Gastroesophageal sphincter (tissue), 4 donors: ENCODE results near the gene TP53BP1. TPM values are rescaled to one million over a fixed set of nuclear protein-coding genes. Genes with fewer than 3 reads are reported as not detected.

ENCODE experiments used
- ATAC-seq: fragments of 150-250 bp; one replicate; pipeline ENCODE4 v1.9.1; 2016; ENCODE audit warnings: mild to moderate bottlenecking, moderate library complexity
- H3K27ac ChIP-seq, 4 donors: fragments of 200-600 bp; sonication (generic) in 3 of 4; 1 replicate in 3 of 4; 2 replicates in 1 of 4; pipeline ENCODE4 v1.5.1; 2016 to 2019
- H3K27me3 ChIP-seq: fragments of 200-600 bp; sonication (generic); one replicate; pipeline ENCODE4 v1.5.1; 2019
- H3K36me3 ChIP-seq, 2 donors: fragments of 200-600 bp; sonication (generic); one replicate each; pipeline ENCODE4 v1.5.1; 2019; ENCODE audit warnings: control low read depth in 1 of 2
- H3K4me1 ChIP-seq, 3 donors: fragments of 200-600 bp; sonication (generic); 1 replicate in 2 of 3; 2 replicates in 1 of 3; pipeline ENCODE4 v1.5.1; 2016 to 2019; ENCODE audit warnings: control low read depth in 2 of 3
- H3K4me3 ChIP-seq, 2 donors: fragments of 200-600 bp; sonication (generic); one replicate each; pipeline ENCODE4 v1.5.1; 2019; ENCODE audit warnings: mild to moderate bottlenecking in 1 of 2, moderate library complexity in 1 of 2
- H3K9me3 ChIP-seq, 3 donors: fragments of 200-600 bp; sonication (generic); one replicate each; pipeline ENCODE4 v1.5.1; 2017 to 2019; ENCODE audit warnings: control low read depth in 2 of 3
- EP300 ChIP-seq: sonication (generic); formaldehyde crosslinking; IDR thresholded peaks from one replicate; pipeline ENCODE4 v1.6.1; 2017; ENCODE audit warnings: antibody characterized with exemption, mild to moderate bottlenecking
- POLR2A ChIP-seq, 2 donors: fragments of 450-650 bp; IDR thresholded peaks; one replicate each; pipeline ENCODE4 v1.6.1; 2017; ENCODE audit warnings: antibody characterized with exemption in 2 of 2, mild to moderate bottlenecking in 2 of 2, moderate library complexity in 1 of 2
- POLR2AphosphoS5 ChIP-seq: sonication (generic); formaldehyde crosslinking; IDR thresholded peaks from one replicate; pipeline ENCODE4 v1.6.1; 2017; ENCODE audit warnings: antibody characterized with exemption
- WGBS, 2 donors: methylation state at CpG; one replicate each; pipeline ENCODE4 v1.1.5; 2018; ENCODE audit warnings: low coverage in 1 of 2; 5-methylcytosine and 5-hydroxymethylcytosine counted together
- total RNA-seq, 4 donors: library from RNA; depleted of rRNA; stranded (reverse); fragments of >200 nt; gene quantifications; one replicate each; pipeline ENCODE4 v1.1.0, GENCODE V29; 2016
- TF ChIP-seq, protein P1 (sequence below), 4 experiments: fragments of 200-600 bp in 2 of 4; fragments of 450-650 bp in 2 of 4; sonication (generic) in 1 of 4; IDR thresholded peaks; one replicate each; pipeline ENCODE4 v1.5.1; 2017 to 2019; ENCODE audit warnings: antibody characterized with exemption in 4 of 4, mild to moderate bottlenecking in 2 of 4, moderate library complexity in 2 of 4

The TP53BP1 gene
- total RNA-seq, 4 donors from 2014 or later: 21.8 to 40.2 (median 33.5) TPM

DNA sequence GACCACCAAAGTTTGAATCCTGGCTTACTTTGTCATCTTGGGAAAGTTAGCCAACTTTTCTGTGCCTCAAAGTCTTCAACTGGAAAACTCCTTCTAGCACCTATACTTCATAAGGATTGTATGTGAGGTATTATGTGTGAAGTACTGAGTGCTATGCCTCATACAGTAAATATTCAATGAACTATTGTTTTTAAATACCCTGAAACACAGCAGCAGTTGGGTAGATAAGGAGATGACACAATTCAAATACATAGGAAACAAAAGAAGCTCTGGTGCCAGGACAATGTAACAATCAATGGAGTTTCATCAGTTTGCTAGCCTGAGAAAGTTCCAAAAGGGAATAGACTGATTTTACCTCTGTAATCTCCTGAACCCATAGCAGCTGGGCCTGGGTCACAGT, 78.8 kb downstream of the TP53BP1 start:
- no peak overlapping the region for H3K4me3 ChIP-seq
- H3K27ac ChIP-seq: no peak overlapping the region
- H3K27me3 ChIP-seq: no peaks in the 10 kb centered on the region
- peaks cover 3 to 99% of the 10 kb centered on the region in 2 donors for H3K36me3 ChIP-seq
- no peak for TF ChIP-seq POLR2AphosphoS5
- TF ChIP-seq, protein P1, sequence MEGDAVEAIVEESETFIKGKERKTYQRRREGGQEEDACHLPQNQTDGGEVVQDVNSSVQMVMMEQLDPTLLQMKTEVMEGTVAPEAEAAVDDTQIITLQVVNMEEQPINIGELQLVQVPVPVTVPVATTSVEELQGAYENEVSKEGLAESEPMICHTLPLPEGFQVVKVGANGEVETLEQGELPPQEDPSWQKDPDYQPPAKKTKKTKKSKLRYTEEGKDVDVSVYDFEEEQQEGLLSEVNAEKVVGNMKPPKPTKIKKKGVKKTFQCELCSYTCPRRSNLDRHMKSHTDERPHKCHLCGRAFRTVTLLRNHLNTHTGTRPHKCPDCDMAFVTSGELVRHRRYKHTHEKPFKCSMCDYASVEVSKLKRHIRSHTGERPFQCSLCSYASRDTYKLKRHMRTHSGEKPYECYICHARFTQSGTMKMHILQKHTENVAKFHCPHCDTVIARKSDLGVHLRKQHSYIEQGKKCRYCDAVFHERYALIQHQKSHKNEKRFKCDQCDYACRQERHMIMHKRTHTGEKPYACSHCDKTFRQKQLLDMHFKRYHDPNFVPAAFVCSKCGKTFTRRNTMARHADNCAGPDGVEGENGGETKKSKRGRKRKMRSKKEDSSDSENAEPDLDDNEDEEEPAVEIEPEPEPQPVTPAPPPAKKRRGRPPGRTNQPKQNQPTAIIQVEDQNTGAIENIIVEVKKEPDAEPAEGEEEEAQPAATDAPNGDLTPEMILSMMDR (IDR thresholded peaks at IDR 0.05): no peak
- TF ChIP-seq POLR2A (IDR thresholded peaks at IDR 0.05): no peak
- no peak for TF ChIP-seq EP300
- no peak for ATAC-seq
- H3K9me3 ChIP-seq: no peaks in the 10 kb centered on the region
- H3K4me1 ChIP-seq: no peaks in the 10 kb centered on the region

DNA sequence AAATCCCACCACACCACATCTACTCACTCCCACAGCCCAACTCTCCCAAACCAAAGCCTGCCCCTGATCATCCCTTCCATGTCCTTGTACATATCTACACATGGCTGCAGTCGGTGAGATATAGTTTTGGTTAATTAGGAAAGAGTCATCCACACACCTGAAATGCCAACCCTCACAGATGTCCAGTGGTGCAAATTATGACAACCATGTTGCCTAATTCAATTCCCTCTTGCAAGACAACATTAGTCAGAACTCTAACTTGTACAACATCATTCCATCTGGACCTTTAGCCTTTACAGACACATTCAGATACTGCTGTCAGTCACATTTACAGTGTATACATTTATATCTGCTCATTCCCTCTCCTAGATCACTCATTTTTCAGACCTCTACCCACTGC, 80.9 kb downstream of the TP53BP1 start:
- Histone ChIP-seq H3K4me3 (no peak overlapping the region), H3K9me3 (no peaks in the 10 kb centered on the region), H3K27ac (no peak overlapping the region), H3K27me3 (no peaks in the 10 kb centered on the region), H3K4me1 (no peaks in the 10 kb centered on the region), H3K36me3 (peaks cover 3 to 100% of the 10 kb centered on the region in 2 donors)
- TF ChIP-seq EP300 (no peak), POLR2AphosphoS5 (no peak), POLR2A (IDR thresholded peaks at IDR 0.05) (no peak)
- TF ChIP-seq, protein P1 (IDR thresholded peaks at IDR 0.05): no peak
- no peak for ATAC-seq
- 100% methylated on average over 1 of the region's 1 CpG; no CpG with 5 or more reads in 1 of the 2 donors for WGBS, 2 donors

DNA sequence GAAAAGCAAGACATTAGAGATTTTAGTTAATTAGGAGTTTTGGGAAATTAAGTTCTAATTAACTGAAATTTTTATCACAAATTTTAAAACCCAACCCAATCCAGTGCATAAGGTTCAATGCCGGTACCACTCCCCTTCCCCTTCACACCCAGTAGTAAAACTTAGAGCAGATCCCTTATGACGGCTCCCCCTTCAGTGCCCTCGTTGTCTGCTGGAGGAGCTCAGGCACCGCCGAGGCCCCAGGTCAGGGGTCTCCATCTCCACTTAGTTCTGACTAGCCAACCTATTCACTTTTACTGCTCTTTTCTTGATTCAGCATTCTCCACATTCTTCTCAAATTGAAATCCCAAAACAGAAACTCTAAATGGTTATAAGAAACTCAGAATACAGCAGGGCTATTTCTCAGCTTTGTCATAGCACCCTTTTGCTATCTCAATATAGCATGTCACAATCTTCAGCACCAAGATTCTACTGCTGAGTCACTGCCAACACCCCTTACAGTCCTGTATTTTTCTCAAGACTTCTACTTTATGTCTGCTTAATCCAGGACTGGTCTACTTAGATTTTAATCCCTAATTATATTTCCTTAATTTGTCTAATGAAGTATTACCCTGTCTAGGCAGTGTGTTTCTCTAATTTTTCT, 82.3 kb downstream of the TP53BP1 start:
- H3K27me3 ChIP-seq: no peaks in the 10 kb centered on the region
- H3K27ac ChIP-seq: no peak overlapping the region
- peaks cover 3 to 100% of the 10 kb centered on the region in 2 donors for H3K36me3 ChIP-seq
- 77 to 85% methylated on average over 5 of the region's 5 CpGs for WGBS, 2 donors
- no peak overlapping the region for H3K4me3 ChIP-seq
- TF ChIP-seq, protein P1 (IDR thresholded peaks at IDR 0.05): no peak
- TF ChIP-seq POLR2AphosphoS5: no peak
- no peak for TF ChIP-seq EP300
- no peak for TF ChIP-seq POLR2A (IDR thresholded peaks at IDR 0.05)
- no peaks in the 10 kb centered on the region for H3K4me1 ChIP-seq
- H3K9me3 ChIP-seq: no peaks in the 10 kb centered on the region
- ATAC-seq: no peak

DNA sequence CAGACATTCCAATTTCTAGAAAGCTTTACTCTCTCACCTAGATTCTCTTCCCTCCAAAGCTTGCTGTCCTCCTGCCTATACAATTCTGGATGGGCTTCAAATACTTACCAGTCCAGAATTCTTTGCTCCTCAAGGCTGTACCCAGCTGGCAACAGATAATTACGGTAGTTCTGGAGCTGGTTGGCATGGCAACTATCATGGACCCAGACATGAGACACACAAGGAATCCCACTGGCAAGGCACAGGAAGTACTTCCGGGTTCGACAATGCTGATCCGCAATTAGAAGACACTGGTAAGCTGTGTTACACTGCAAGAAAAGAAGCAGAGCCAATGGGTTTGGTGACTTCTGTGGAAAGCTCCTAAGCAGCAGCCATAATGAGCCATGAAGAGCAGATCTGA, 84.2 kb downstream of the TP53BP1 start:
- no peaks in the 10 kb centered on the region for H3K27me3 ChIP-seq
- no peaks in the 10 kb centered on the region for H3K9me3 ChIP-seq
- no peaks in the 10 kb centered on the region for H3K4me1 ChIP-seq
- 80 to 90% methylated on average over 3 to 4 of the region's 4 CpGs for WGBS, 2 donors
- no peak overlapping the region for H3K4me3 ChIP-seq
- peaks cover 3 to 100% of the 10 kb centered on the region in 2 donors for H3K36me3 ChIP-seq
- no peak overlapping the region for H3K27ac ChIP-seq
- no peak for TF ChIP-seq EP300
- no peak for ATAC-seq

DNA sequence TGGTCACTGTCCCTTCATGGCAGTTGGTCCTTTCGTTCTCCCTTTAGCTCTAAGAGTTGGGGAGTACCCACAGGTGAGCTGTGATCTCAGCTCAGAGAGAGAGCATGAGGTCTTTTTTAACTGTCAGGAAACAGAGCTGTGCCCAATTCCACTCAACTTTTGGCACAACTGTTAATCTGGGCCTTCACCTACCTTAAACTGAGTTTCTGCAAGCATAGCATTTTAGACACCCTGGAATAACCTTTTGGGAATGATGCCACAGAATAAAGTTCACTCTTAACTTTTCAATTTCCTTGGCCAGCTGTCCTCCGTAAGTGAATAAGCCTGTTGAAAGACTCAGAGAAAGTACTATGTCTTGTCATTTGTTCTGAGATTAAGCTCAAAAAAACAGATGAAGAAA, 86.1 kb downstream of the TP53BP1 start:
- Histone ChIP-seq H3K4me1 (no peaks in the 10 kb centered on the region), H3K27ac (no peak overlapping the region), H3K4me3 (no peak overlapping the region), H3K27me3 (no peaks in the 10 kb centered on the region), H3K9me3 (no peaks in the 10 kb centered on the region), H3K36me3 (peaks cover 3 to 100% of the 10 kb centered on the region in 2 donors)
- no peak for TF ChIP-seq POLR2A (IDR thresholded peaks at IDR 0.05)
- no peak for TF ChIP-seq EP300
- TF ChIP-seq, protein P1 (IDR thresholded peaks at IDR 0.05): no peak
- no peak for TF ChIP-seq POLR2AphosphoS5
- no peak for ATAC-seq
- 64 to 68% methylated on average over 1 to 2 of the region's 2 CpGs for WGBS, 2 donors
